CD8-positive, alpha-beta memory T cell (primary cell): ENCODE data around the gene STK32B. TPM values are rescaled to one million over a fixed set of nuclear protein-coding genes. Genes with fewer than 3 reads are reported as not detected.

Source experiments
- CTCF ChIA-PET: fragments of 350-600 bp; sonication (Branson Sonifier 250); formaldehyde crosslinking; loops from one replicate; lab custom pipeline; 2021; ENCODE audit warnings: antibody characterized with exemption; lab: Charles Lee
- POLR2A ChIA-PET: fragments of 350-600 bp; sonication (Branson Sonifier 250); formaldehyde crosslinking; loops from one replicate; lab custom pipeline; 2021; ENCODE audit warnings: antibody characterized with exemption; lab: Charles Lee
- DNase-seq, 5 donors: peaks; one replicate each; pipeline versions ENCODE4 v3.0.0 to v3.0.0-alpha.2; 2020 to 2022; ENCODE audit warnings: mixed read lengths in 1 of 5
- H3K27ac ChIP-seq: one replicate; pipeline ENCODE4 v1.7.0; 2013; ENCODE audit warnings: low read depth, mild to moderate bottlenecking, low read length, moderate library complexity
- H3K27me3 ChIP-seq: 2 replicates; pipeline ENCODE4 v1.7.0; 2013; ENCODE audit warnings: low read length, mild to moderate bottlenecking; ENCODE audit not compliant: insufficient read depth, poor library complexity, severe bottlenecking
- H3K36me3 ChIP-seq: 2 replicates; pipeline ENCODE4 v1.7.0; 2013; ENCODE audit warnings: mild to moderate bottlenecking, low read length, moderate library complexity; ENCODE audit not compliant: insufficient read depth
- H3K4me1 ChIP-seq: 2 replicates; pipeline ENCODE4 v1.7.0; 2013; ENCODE audit warnings: mild to moderate bottlenecking, low read length, moderate library complexity; ENCODE audit not compliant: insufficient read depth
- H3K4me3 ChIP-seq: 2 replicates; pipeline ENCODE4 v1.7.0; 2013; ENCODE audit warnings: mild to moderate bottlenecking, low read length
- H3K9me3 ChIP-seq: 2 replicates; pipeline ENCODE4 v1.7.0; 2013; ENCODE audit warnings: mild to moderate bottlenecking, low read length
- H3K27ac Mint-ChIP-seq, 8 donors: one replicate each; pipeline ENCODE4 v1.8.0; 2020 to 2021; ENCODE audit warnings: mixed read lengths in 8 of 8, mild to moderate bottlenecking in 6 of 8, inconsistent platforms in 3 of 8, moderate library complexity in 3 of 8
- H3K27me3 Mint-ChIP-seq, 2 donors: one replicate each; pipeline ENCODE4 v1.8.0; 2020 to 2021; ENCODE audit warnings: mixed read lengths in 2 of 2, mild to moderate bottlenecking in 1 of 2, moderate library complexity in 1 of 2
- H3K36me3 Mint-ChIP-seq, 3 donors: one replicate each; pipeline ENCODE4 v1.8.0; 2020 to 2021; ENCODE audit warnings: mixed read lengths in 3 of 3, inconsistent platforms in 1 of 3, mild to moderate bottlenecking in 1 of 3
- H3K4me1 Mint-ChIP-seq, 3 donors: one replicate each; pipeline ENCODE4 v1.8.0; 2020 to 2021; ENCODE audit warnings: mixed read lengths in 3 of 3, inconsistent platforms in 1 of 3, mild to moderate bottlenecking in 1 of 3
- H3K4me3 Mint-ChIP-seq, 7 donors: one replicate each; pipeline ENCODE4 v1.8.0; 2020 to 2021; ENCODE audit warnings: mixed read lengths in 7 of 7, mild to moderate bottlenecking in 6 of 7, moderate library complexity in 4 of 7, inconsistent platforms in 2 of 7
- H3K9me3 Mint-ChIP-seq, 5 donors: one replicate each; pipeline ENCODE4 v1.8.0; 2020 to 2022; ENCODE audit warnings: mixed read lengths in 5 of 5, mild to moderate bottlenecking in 3 of 5, moderate library complexity in 2 of 5, inconsistent platforms in 1 of 5
- polyA plus RNA-seq: library from polyadenylated mRNA; unstranded; fragments of 300-500 nt; fragmentation: Illumina TruSeq; gene quantifications from one replicate; pipeline ENCODE4 v1.2.3, GENCODE V29; 2021
- total RNA-seq, 2 experiments: library from RNA; stranded (reverse); gene quantifications; one replicate each; pipeline ENCODE4 v1.2.3, GENCODE V29; 2021

Gene STK32B
- total and polyA plus RNA-seq, 3 experiments from 2014 or later = not detected

- Mint-ChIP-seq H3K36me3 (no peaks in the 10 kb centered on the region), H3K27ac (no peak overlapping the region), H3K27me3 (peaks cover 0 to 1% of the 10 kb centered on the region in 2 donors), H3K9me3 (peaks cover 0 to 2% (median 0%) of the 10 kb centered on the region in 5 donors), H3K4me1 (no peaks in the 10 kb centered on the region), H3K4me3 (no peak overlapping the region)
- H3K36me3 ChIP-seq = no peaks in the 10 kb centered on the region
- H3K4me3 ChIP-seq = no peak overlapping the region
- no peak overlapping the region for H3K27ac ChIP-seq
- no peaks in the 10 kb centered on the region for H3K4me1 ChIP-seq
- CTCF ChIA-PET = no interaction called here
- no peak for DNase-seq
- no peaks in the 10 kb centered on the region for H3K9me3 ChIP-seq
- POLR2A ChIA-PET = no interaction called here
- no peaks in the 10 kb centered on the region for H3K27me3 ChIP-seq
Observed at GRCh38 chr4:5459236-5459635, 408.0 kb downstream of the STK32B start.

DNA sequence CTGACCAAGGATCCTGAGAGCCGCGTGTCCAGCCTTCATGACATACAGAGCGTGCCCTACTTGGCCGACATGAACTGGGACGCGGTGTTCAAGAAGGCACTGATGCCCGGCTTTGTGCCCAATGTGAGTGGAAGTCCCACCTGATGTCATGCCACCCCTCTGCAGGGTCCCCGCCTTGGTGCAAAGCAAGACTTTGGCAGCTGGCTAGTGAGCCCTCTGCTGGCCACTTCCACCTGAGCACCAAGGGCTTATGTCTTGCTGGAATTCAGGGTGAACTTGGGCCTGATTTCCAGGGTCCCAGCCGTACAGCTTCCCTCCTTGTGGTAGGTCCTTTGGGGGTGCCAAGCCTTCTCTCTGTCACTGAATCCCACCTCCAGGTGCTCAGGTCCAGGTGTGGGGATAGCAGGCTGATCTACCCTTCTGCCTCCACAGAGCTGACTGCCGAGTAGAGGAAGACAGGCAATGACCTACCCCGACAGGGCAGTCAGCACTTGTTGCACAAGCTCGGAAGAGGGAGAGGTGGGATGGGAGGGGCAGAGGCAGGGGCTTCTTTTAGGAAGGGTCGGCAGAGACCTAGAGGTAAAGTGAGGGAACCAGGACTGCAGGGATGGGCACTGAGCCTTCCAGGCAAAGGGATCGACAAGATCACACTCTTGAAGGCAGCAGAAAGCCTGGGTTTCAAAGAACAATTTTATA is 409.0 kb downstream of the STK32B start:
- no peaks in the 10 kb centered on the region for H3K4me1 ChIP-seq
- Mint-ChIP-seq H3K27me3 (peaks cover 0 to 1% of the 10 kb centered on the region in 2 donors), H3K4me3 (no peak overlapping the region), H3K9me3 (peaks cover 0 to 2% (median 0%) of the 10 kb centered on the region in 5 donors), H3K4me1 (no peaks in the 10 kb centered on the region), H3K36me3 (no peaks in the 10 kb centered on the region), H3K27ac (no peak overlapping the region)
- H3K27me3 ChIP-seq = no peaks in the 10 kb centered on the region
- no peak overlapping the region for H3K27ac ChIP-seq
- H3K4me3 ChIP-seq = no peak overlapping the region
- POLR2A ChIA-PET = no interaction called here
- no peaks in the 10 kb centered on the region for H3K36me3 ChIP-seq
- no peak for DNase-seq
- CTCF ChIA-PET = no interaction called here
- no peaks in the 10 kb centered on the region for H3K9me3 ChIP-seq

- Histone ChIP-seq H3K27ac (no peak overlapping the region), H3K36me3 (no peaks in the 10 kb centered on the region), H3K27me3 (no peaks in the 10 kb centered on the region), H3K4me3 (no peak overlapping the region), H3K9me3 (no peaks in the 10 kb centered on the region), H3K4me1 (no peaks in the 10 kb centered on the region)
- Mint-ChIP-seq H3K9me3 (peaks cover 0 to 2% (median 0%) of the 10 kb centered on the region in 5 donors), H3K36me3 (no peaks in the 10 kb centered on the region), H3K27ac (no peak overlapping the region), H3K4me3 (no peak overlapping the region), H3K4me1 (no peaks in the 10 kb centered on the region), H3K27me3 (peaks cover 0 to 1% of the 10 kb centered on the region in 2 donors)
- POLR2A ChIA-PET = no interaction called here
- no peak for DNase-seq
- CTCF ChIA-PET = no interaction called here
Observed at GRCh38 chr4:5461477-5461876, 410.2 kb downstream of the STK32B start.

GRCh38 chr4:5462254-5462835 is 411.1 kb downstream of the STK32B start:
- CTCF ChIA-PET = no interaction called here
- POLR2A ChIA-PET = no interaction called here
- Mint-ChIP-seq H3K36me3 (no peaks in the 10 kb centered on the region), H3K4me3 (no peak overlapping the region), H3K9me3 (no peaks in the 10 kb centered on the region), H3K27me3 (peaks cover 0 to 3% of the 10 kb centered on the region in 2 donors), H3K4me1 (no peaks in the 10 kb centered on the region), H3K27ac (no peak overlapping the region)
- no peaks in the 10 kb centered on the region for H3K9me3 ChIP-seq
- H3K4me1 ChIP-seq = no peaks in the 10 kb centered on the region
- DNase-seq = no peak
- H3K4me3 ChIP-seq = no peak overlapping the region
- no peaks in the 10 kb centered on the region for H3K36me3 ChIP-seq
- no peaks in the 10 kb centered on the region for H3K27me3 ChIP-seq
- H3K27ac ChIP-seq = no peak overlapping the region

DNA sequence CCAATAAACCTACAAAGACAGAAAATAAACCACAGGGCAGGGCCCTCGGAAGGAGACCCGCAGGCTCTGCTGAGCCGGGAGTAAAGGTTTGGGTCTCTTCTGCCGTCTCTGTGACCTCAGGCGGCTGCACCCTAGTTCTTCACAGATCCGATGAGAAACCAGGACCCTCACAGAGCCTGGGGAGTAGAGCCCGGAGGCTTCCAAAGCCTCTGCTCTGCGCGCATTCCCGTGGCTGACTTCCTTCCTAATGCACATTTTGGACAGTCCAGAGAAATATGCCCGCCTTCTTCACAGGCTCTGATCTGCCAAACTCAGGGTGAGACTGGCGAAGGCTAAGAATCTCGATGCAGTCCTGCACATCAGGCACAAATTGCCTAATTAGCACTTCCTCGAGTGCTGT is 411.6 kb downstream of the STK32B start:
- Mint-ChIP-seq H3K36me3 (no peaks in the 10 kb centered on the region), H3K27me3 (peaks cover 0 to 3% of the 10 kb centered on the region in 2 donors), H3K4me3 (no peak overlapping the region), H3K4me1 (no peaks in the 10 kb centered on the region), H3K9me3 (no peaks in the 10 kb centered on the region), H3K27ac (no peak overlapping the region)
- POLR2A ChIA-PET = no interaction called here
- Histone ChIP-seq H3K4me3 (no peak overlapping the region), H3K9me3 (no peaks in the 10 kb centered on the region), H3K27ac (no peak overlapping the region), H3K36me3 (no peaks in the 10 kb centered on the region), H3K27me3 (no peaks in the 10 kb centered on the region), H3K4me1 (no peaks in the 10 kb centered on the region)
- CTCF ChIA-PET = no interaction called here
- no peak for DNase-seq

GRCh38 chr4:5463361-5463760 is 412.1 kb downstream of the STK32B start:
- no peaks in the 10 kb centered on the region for H3K27me3 ChIP-seq
- no peaks in the 10 kb centered on the region for H3K36me3 ChIP-seq
- no peak overlapping the region for H3K27ac Mint-ChIP-seq
- no peak overlapping the region for H3K4me3 ChIP-seq
- no peaks in the 10 kb centered on the region for H3K36me3 Mint-ChIP-seq
- ChIA-PET POLR2A (no interaction called here), CTCF (no interaction called here)
- no peaks in the 10 kb centered on the region for H3K9me3 Mint-ChIP-seq
- no peaks in the 10 kb centered on the region for H3K4me1 Mint-ChIP-seq
- no peak overlapping the region for H3K27ac ChIP-seq
- H3K4me1 ChIP-seq = no peaks in the 10 kb centered on the region
- no peaks in the 10 kb centered on the region for H3K9me3 ChIP-seq
- no peak overlapping the region for H3K4me3 Mint-ChIP-seq
- H3K27me3 Mint-ChIP-seq = peaks cover 0 to 3% of the 10 kb centered on the region in 2 donors
- no peak for DNase-seq

DNA sequence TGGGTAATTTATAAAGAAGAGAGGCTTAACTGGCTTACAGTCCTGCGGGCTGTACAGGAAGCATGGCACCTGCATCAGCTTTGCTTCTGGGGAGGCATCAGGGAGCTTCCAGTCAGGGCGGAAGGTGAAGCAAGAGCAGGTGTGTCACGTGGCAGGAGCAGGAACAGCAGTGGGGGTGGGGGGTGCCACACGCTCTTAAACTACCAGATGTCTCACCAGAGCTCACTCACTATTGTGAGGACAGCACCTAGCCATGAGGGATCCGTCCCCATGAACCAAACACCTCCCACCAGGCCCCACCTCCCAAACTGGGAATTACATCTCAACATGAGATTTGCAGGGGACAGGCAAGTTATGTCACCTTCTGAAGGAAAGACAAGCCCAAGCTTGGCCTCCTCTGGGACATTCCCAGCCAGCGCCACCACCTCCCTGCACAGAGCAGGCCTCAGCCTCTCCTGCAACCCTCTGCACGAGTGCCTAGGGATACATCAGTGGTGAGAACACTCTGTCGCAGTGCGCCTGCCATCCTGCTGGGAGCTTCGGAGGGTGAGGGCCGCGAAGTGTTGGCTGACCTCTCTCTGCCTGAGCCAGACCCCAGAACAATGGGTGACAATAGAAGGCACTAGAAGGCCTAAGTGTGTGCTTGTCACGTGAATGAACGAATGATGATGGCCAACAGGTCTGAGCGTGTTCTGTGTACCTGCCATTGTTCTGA is 412.8 kb downstream of the STK32B start:
- no peak overlapping the region for H3K4me3 ChIP-seq
- H3K4me1 ChIP-seq = no peaks in the 10 kb centered on the region
- ChIA-PET CTCF (no interaction called here), POLR2A (no interaction called here)
- no peaks in the 10 kb centered on the region for H3K36me3 Mint-ChIP-seq
- no peaks in the 10 kb centered on the region for H3K4me1 Mint-ChIP-seq
- H3K9me3 Mint-ChIP-seq = no peaks in the 10 kb centered on the region
- H3K4me3 Mint-ChIP-seq = no peak overlapping the region
- no peak overlapping the region for H3K27ac ChIP-seq
- peaks cover 0 to 3% of the 10 kb centered on the region in 2 donors for H3K27me3 Mint-ChIP-seq
- H3K27ac Mint-ChIP-seq = no peak overlapping the region
- no peaks in the 10 kb centered on the region for H3K9me3 ChIP-seq
- no peak for DNase-seq
- no peaks in the 10 kb centered on the region for H3K36me3 ChIP-seq
- no peaks in the 10 kb centered on the region for H3K27me3 ChIP-seq

- H3K4me1 Mint-ChIP-seq = no peaks in the 10 kb centered on the region
- CTCF ChIA-PET = no interaction called here
- Histone ChIP-seq H3K27ac (no peak overlapping the region), H3K4me3 (no peak overlapping the region), H3K27me3 (no peaks in the 10 kb centered on the region), H3K9me3 (no peaks in the 10 kb centered on the region), H3K36me3 (no peaks in the 10 kb centered on the region), H3K4me1 (no peaks in the 10 kb centered on the region)
- no peak overlapping the region for H3K4me3 Mint-ChIP-seq
- H3K27ac Mint-ChIP-seq = no peak overlapping the region
- peaks cover 0 to 3% of the 10 kb centered on the region in 2 donors for H3K27me3 Mint-ChIP-seq
- POLR2A ChIA-PET = no interaction called here
- H3K9me3 Mint-ChIP-seq = peaks cover 0 to 4% (median 0%) of the 10 kb centered on the region in 5 donors
- no peaks in the 10 kb centered on the region for H3K36me3 Mint-ChIP-seq
- DNase-seq = no peak
Observed at GRCh38 chr4:5465529-5465928, 414.2 kb downstream of the STK32B start.
